Caco-2 (cell line): ENCODE measurements around the gene TSHZ2. TPM values are rescaled to one million over a fixed set of nuclear protein-coding genes. Genes with fewer than 3 reads are reported as not detected.

Experiments used
- BruUV-seq: library from RNA; stranded (reverse); fragments of 400-500 nt; replicated peaks from 2 replicates; lab custom pipeline; 2021; lab: Mats Ljungman, UMichigan
- CTCF ChIA-PET: fragments of 300-600 bp; sonication (Branson Sonifier 250); formaldehyde crosslinking; loops from one replicate; lab custom pipeline; 2022; ENCODE audit warnings: antibody characterized with exemption; lab: Charles Lee
- POLR2A ChIA-PET: fragments of 300-600 bp; sonication (Branson Sonifier 250); formaldehyde crosslinking; loops from one replicate; lab custom pipeline; 2022; ENCODE audit warnings: antibody characterized with exemption; lab: Charles Lee
- DNase-seq, 2 experiments: peaks; one replicate each; pipeline versions ENCODE4 v3.0.0 to v3.0.0-alpha.2; 2020 to 2022
- H3K27me3 ChIP-seq: replicated peaks from 2 replicates; pipeline ENCODE4 v1.6.0; 2011; ENCODE audit warnings: low read length; ENCODE audit not compliant: control insufficient read depth, insufficient read depth
- H3K36me3 ChIP-seq: 2 replicates; pipeline ENCODE4 v1.5.1; 2011; ENCODE audit warnings: low read length; ENCODE audit not compliant: control insufficient read depth, insufficient read depth
- H3K4me1 ChIP-seq: fragments of 250-450 bp; sonication (Bioruptor Pico); 2 replicates; pipeline ENCODE4 v1.5.1; 2020; ENCODE audit warnings: mild to moderate bottlenecking
- H3K4me3 ChIP-seq: 2 replicates; pipeline ENCODE4 v1.5.1; 2011; ENCODE audit warnings: low read depth, mild to moderate bottlenecking, control low read depth, low read length
- H3K9me3 ChIP-seq: fragments of 250-450 bp; sonication (Bioruptor Pico); 2 replicates; pipeline ENCODE4 v1.5.1; 2020; ENCODE audit warnings: mild to moderate bottlenecking, moderate library complexity
- H3K27ac Mint-ChIP-seq: one replicate; pipeline ENCODE4 v1.8.0; 2022; ENCODE audit warnings: mixed read lengths; ENCODE audit not compliant: unreplicated experiment
- H3K27me3 Mint-ChIP-seq: one replicate; pipeline ENCODE4 v1.8.0; 2022; ENCODE audit warnings: mixed read lengths; ENCODE audit not compliant: insufficient read depth, unreplicated experiment
- H3K36me3 Mint-ChIP-seq: one replicate; pipeline ENCODE4 v1.8.0; 2022; ENCODE audit warnings: mild to moderate bottlenecking, mixed read lengths; ENCODE audit not compliant: insufficient read depth, unreplicated experiment
- H3K4me1 Mint-ChIP-seq: one replicate; pipeline ENCODE4 v1.8.0; 2022; ENCODE audit warnings: low read depth, mixed read lengths; ENCODE audit not compliant: unreplicated experiment
- H3K4me3 Mint-ChIP-seq: one replicate; pipeline ENCODE4 v1.8.0; 2022; ENCODE audit warnings: mild to moderate bottlenecking, moderate library complexity, mixed read lengths; ENCODE audit not compliant: unreplicated experiment
- H3K9me3 Mint-ChIP-seq: one replicate; pipeline ENCODE4 v1.8.0; 2022; ENCODE audit warnings: mixed read lengths; ENCODE audit not compliant: unreplicated experiment
- CTCF ChIP-seq, 2 experiments: fragments of 200-600 bp in 1 of 2; IDR thresholded peaks; 1 replicate in 1 of 2; 2 replicates in 1 of 2; pipeline versions ENCODE4 v1.5.1 to v1.8.0; 2011 to 2022; ENCODE audit warnings: antibody characterized with exemption in 1 of 2, control low read depth in 1 of 2, inconsistent platforms in 1 of 2, low read depth in 1 of 2, low read length in 1 of 2, mild to moderate bottlenecking in 1 of 2, moderate library complexity in 1 of 2; ENCODE audit not compliant: insufficient read depth in 1 of 2, severe bottlenecking in 1 of 2, unreplicated experiment in 1 of 2
- intact Hi-C: fragments of 100-400 bp; cut with micrococcal nuclease; formaldehyde crosslinking; loops from one replicate; pipeline ENCODE4 v1.10.0; 2022; ENCODE audit not compliant: unreplicated experiment
- total RNA-seq: library from RNA; stranded (reverse); gene quantifications from 2 replicates; pipeline ENCODE4 v1.2.3, GENCODE V29; 2022

TSHZ2 gene
- total RNA-seq, 1 experiment from 2014 or later, result 0.07 TPM

DNA sequence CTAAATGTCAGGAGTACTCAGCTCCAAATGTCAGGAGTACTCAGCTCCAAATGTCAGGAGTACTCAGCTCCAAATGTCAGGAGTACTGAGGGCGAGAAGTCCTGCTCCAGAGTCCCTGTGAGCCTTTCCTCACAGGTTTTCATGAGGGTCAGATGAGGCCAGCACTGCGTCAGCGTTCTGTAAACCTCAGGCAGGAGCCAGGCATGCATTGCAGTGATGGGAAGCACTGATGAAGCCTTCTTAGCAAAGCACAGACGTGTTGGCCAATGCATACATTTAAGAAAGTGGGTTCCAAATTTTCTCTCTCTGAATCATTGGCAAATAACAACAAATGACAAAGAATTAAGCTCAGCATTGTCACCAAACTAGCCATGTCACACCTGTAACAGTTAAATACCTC lies 366.6 kb downstream of the TSHZ2 start:
- no TSS peak for BruUV-seq
- Mint-ChIP-seq H3K4me1 (no peaks in the 10 kb centered on the region), H3K27me3 (no peaks in the 10 kb centered on the region), H3K27ac (no peak overlapping the region), H3K36me3 (no peaks in the 10 kb centered on the region), H3K9me3 (no peaks in the 10 kb centered on the region), H3K4me3 (no peak overlapping the region)
- ChIA-PET CTCF (no interaction called here), POLR2A (no interaction called here)
- Histone ChIP-seq H3K36me3 (no peaks in the 10 kb centered on the region), H3K27me3 (no peaks in the 10 kb centered on the region), H3K4me3 (no peak overlapping the region), H3K9me3 (no peaks in the 10 kb centered on the region), H3K4me1 (no peaks in the 10 kb centered on the region)
- TF ChIP-seq CTCF (IDR thresholded peaks at IDR 0.05; ENCODE audit: insufficient read depth in 1 of 2, low read depth in 1 of 2, low read length in 1 of 2, severe bottlenecking in 1 of 2, unreplicated experiment in 1 of 2), result no peak
- intact Hi-C loops, result loop anchor here (10.0 kb wide), 1 partner anchor 206 kb away; no protein-coding TSS in a partner anchor
- no peak for DNase-seq

- CTCF ChIA-PET, result no interaction called here
- no peaks in the 10 kb centered on the region for H3K27me3 ChIP-seq
- no peak for DNase-seq
- Mint-ChIP-seq H3K4me1 (peaks cover 9% of the 10 kb centered on the region), H3K4me3 (no peak overlapping the region), H3K9me3 (no peaks in the 10 kb centered on the region), H3K27ac (no peak overlapping the region), H3K36me3 (peaks cover 6% of the 10 kb centered on the region), H3K27me3 (no peaks in the 10 kb centered on the region)
- TF ChIP-seq CTCF (IDR thresholded peaks at IDR 0.05; ENCODE audit: insufficient read depth in 1 of 2, low read depth in 1 of 2, low read length in 1 of 2, severe bottlenecking in 1 of 2, unreplicated experiment in 1 of 2), result no peak
- H3K9me3 ChIP-seq, result no peaks in the 10 kb centered on the region
- POLR2A ChIA-PET, result no interaction called here
- intact Hi-C loops, result no loop called here
- peaks cover 13% of the 10 kb centered on the region for H3K4me1 ChIP-seq
- no peak overlapping the region for H3K4me3 ChIP-seq
- BruUV-seq, result no TSS peak
- no peaks in the 10 kb centered on the region for H3K36me3 ChIP-seq
Observed at GRCh38 chr20:53342429-53342828, 370.3 kb downstream of the TSHZ2 start.

DNA sequence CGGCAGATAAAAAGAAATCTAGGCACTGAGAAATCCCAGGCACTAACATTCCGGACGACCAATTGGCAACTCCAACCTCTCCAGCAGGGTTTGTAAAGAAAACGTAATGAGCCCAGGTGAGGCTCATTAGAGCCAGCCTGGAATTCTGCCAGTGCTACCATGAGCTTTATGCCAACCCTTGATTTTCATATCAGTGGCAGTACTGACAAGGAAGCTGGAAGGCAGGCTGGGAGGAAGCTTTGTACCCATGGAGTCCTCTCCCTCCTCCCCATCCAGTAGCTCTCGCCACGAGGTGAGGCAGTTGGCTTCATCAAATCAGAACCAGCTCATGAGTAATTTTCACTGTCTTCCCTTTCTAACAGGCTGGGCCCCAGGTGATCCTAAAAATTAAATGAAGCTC lies 371.3 kb downstream of the TSHZ2 start:
- no peak overlapping the region for H3K27ac Mint-ChIP-seq
- peaks cover 9% of the 10 kb centered on the region for H3K4me1 Mint-ChIP-seq
- Histone ChIP-seq H3K36me3 (no peaks in the 10 kb centered on the region), H3K4me3 (no peak overlapping the region), H3K4me1 (peaks cover 13% of the 10 kb centered on the region), H3K9me3 (no peaks in the 10 kb centered on the region), H3K27me3 (no peaks in the 10 kb centered on the region)
- no peaks in the 10 kb centered on the region for H3K9me3 Mint-ChIP-seq
- intact Hi-C loops, result no loop called here
- DNase-seq, result no peak
- BruUV-seq, result no TSS peak
- no peak for TF ChIP-seq CTCF (IDR thresholded peaks at IDR 0.05; ENCODE audit: insufficient read depth in 1 of 2, low read depth in 1 of 2, low read length in 1 of 2, severe bottlenecking in 1 of 2, unreplicated experiment in 1 of 2)
- ChIA-PET CTCF (no interaction called here), POLR2A (no interaction called here)
- peaks cover 6% of the 10 kb centered on the region for H3K36me3 Mint-ChIP-seq
- no peaks in the 10 kb centered on the region for H3K27me3 Mint-ChIP-seq
- H3K4me3 Mint-ChIP-seq, result no peak overlapping the region
